Sciatic nerve (tissue), 2 donors: Measurements from ENCODE around the gene CCDC88B. TPM values are rescaled to one million over a fixed set of nuclear protein-coding genes. Genes with fewer than 3 reads are reported as not detected.

Experiments used
- ATAC-seq: fragments of 200-7000 bp; cut with Tn5 transposase; one replicate; pipeline ENCODE4 v1.9.1; 2020; ENCODE audit warnings: mild to moderate bottlenecking, moderate library complexity
- DNase-seq: peaks from one replicate; pipeline ENCODE4 v3.0.0-alpha.2; 2020; ENCODE audit warnings: low spot score
- intact Hi-C: fragments of 100-400 bp; cut with DNase I; formaldehyde crosslinking; loops from one replicate; pipeline ENCODE4 v1.14.2; 2022
- total RNA-seq: library from RNA; stranded (reverse); fragmentation: NEBNext Ultra II Directional; extraction: Animal tissue kit (Norgen Biotek cat#: 25700); gene quantifications from one replicate; pipeline ENCODE4 v1.2.1, GENCODE V29; 2021
- donor health status: DM: no; HTN: no; CAD: no.
- donor health status: DM: no; HTN: no; CAD: no.

CCDC88B gene
- total RNA-seq, 1 donor from 2014 or later = 12.9 TPM

GRCh38 chr11:64340671-64341335 lies 799 bp downstream of the CCDC88B start:
- DNase-seq (peak; percentile 78), ATAC-seq (peak; percentile 3)
- intact Hi-C loops = no loop called here

GRCh38 chr11:64341429-64341828 lies 1.4 kb downstream of the CCDC88B start:
- no peak for ATAC-seq
- intact Hi-C loops = no loop called here
- no peak for DNase-seq

DNA sequence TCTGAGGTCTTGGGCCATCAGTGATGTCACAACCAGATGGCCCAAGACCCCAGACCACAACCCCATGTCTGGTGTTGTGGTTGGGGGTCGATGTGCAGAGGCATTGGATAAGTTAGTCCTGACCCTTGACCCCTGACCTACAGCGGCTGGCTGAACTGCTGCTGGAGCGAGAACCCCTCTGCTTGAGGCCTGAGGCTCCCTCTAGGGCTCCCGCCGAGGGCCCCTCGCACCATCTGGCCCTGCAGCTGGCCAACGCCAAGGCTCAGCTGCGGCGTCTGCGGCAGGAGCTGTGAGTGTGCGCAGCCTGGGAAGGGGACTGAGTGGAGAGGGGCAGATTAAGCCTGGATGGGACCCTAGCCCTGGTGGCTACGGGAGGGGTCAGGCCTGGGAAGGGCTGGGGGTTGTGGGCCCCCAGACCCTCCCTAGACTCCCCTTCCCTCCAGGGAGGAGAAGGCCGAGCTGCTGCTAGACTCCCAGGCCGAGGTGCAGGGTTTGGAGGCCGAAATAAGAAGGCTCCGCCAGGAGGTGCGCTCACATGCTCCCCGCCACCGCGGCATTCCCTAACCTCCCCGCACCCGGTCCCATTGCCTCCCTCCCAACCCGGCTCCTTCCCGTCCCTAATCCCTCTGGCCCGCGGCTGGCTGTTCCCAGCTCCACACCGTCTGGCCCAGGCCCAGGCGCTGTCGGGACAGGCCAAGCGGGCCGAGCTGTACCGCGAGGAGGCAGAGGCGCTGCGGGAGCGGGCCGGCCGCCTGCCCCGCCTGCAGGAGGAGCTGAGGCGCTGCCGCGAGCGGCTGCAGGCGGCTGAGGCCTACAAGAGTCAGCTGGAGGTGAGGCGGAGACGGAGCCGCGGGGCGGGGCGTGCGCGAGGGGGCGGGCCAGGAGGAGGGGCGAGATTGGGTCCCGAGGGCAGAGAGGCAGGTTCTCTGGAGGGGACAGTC lies 2.1 kb downstream of the CCDC88B start:
- peak; percentile 89 for ATAC-seq
- intact Hi-C loops = no loop called here
- peak; percentile 94 for DNase-seq

GRCh38 chr11:64342869-64343745 lies 3.1 kb downstream of the CCDC88B start:
- intact Hi-C loops = no loop called here
- DNase-seq = no peak
- peak; percentile 3 for ATAC-seq

DNA sequence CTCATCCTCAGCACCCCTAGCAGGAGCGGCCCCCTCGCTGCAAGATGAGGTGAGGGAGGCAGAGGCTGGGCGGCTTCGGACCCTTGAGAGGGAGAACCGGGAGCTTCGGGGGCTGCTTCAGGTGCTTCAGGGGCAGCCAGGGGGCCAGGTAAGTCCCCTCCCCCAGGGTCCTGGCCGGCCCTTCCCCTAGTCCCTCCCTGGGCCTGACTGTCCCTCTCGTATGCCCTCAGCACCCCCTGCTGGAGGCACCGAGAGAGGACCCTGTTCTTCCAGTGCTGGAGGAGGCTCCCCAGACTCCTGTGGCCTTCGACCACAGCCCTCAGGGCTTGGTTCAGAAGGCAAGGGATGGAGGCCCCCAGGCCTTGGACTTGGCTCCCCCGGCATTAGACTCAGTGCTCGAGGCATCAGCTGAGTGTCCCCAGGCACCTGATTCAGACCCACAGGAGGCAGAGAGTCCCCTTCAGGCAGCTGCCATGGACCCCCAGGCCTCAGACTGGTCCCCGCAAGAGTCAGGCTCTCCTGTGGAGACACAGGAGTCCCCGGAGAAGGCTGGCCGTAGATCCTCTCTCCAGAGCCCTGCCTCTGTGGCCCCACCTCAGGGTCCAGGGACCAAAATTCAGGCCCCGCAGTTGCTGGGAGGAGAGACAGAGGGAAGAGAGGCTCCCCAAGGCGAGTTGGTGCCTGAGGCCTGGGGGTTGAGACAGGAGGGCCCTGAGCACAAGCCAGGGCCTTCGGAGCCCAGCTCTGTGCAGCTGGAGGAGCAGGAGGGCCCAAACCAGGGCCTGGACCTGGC lies 4.0 kb downstream of the CCDC88B start:
- intact Hi-C loops = no loop called here
- no peak for ATAC-seq
- no peak for DNase-seq

DNA sequence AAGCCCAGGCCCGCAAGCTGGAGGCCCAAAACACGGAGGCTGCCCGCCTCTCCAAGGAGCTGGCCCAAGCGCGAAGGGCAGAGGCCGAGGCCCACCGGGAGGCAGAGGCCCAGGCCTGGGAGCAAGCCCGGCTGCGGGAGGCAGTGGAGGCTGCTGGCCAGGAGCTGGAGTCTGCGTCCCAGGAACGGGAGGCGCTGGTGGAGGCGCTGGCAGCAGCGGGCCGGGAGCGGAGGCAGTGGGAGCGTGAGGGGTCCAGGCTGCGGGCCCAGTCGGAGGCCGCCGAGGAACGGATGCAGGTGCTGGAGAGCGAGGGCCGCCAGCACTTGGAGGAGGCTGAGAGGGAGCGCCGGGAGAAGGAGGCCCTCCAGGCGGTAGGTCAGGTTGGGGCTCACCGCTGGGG lies 4.8 kb downstream of the CCDC88B start:
- ATAC-seq = no peak
- no peak for DNase-seq
- intact Hi-C loops = no loop called here

DNA sequence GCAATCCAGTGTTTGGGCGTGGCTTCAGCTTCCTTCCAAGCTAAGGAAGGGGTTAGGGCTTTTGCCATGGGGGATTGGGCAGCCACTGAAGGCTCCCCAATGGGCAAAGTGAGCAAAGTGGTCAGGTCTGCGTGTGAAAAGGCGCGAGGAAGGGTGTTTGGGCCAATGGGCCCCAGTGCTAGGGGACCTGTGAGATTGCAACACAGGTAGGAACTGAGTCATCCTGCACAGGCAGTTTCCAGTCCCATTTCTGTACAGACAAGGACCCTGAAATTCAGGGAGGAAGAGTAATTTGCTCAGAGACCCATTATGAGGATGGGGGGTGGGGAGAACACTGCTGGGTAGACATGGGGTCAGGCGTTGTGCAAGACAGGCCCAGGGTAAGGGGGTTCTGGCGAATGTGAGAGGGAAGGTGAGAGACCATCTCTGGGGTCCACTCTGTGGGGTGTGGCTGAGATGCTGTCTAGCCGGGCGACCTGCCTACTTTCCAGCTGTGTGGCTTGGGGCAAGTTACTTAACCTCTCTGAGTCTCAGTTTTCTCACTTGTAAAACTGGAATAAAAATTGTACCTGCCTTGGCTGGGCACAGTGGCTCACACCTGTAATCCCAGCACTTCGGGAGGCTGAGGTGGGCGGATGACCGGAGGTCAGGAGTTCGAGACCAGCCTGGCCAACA lies 7.3 kb downstream of the CCDC88B start:
- ATAC-seq (no peak), DNase-seq (no peak)
- intact Hi-C loops = no loop called here

- DNase-seq = no peak
- ATAC-seq = no peak
Observed at GRCh38 chr11:64348383-64349024, 8.5 kb downstream of the CCDC88B start.

DNA sequence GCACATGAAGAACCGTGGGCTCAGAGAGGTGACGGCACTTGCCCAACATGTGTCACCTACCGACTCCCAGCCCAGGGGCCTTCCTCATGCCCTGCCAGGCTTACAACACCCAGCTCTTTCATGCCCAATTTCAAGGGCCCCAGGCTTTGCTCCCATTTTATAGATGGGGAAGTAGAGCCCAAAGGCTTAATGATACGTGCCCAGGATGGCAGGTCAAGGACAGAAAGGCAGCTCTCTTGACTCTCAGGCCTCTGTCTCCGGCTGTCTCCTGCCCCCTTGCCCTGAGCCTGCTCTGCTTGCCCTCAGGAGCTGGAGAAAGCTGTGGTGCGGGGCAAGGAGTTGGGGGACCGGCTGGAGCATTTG lies 9.0 kb downstream of the CCDC88B start:
- no peak for DNase-seq
- ATAC-seq = no peak
- intact Hi-C loops = no loop called here

More at GRCh38 chr11:64348383-64349024, 8.5 kb downstream of the CCDC88B start:
- intact Hi-C loops = no loop called here

DNA sequence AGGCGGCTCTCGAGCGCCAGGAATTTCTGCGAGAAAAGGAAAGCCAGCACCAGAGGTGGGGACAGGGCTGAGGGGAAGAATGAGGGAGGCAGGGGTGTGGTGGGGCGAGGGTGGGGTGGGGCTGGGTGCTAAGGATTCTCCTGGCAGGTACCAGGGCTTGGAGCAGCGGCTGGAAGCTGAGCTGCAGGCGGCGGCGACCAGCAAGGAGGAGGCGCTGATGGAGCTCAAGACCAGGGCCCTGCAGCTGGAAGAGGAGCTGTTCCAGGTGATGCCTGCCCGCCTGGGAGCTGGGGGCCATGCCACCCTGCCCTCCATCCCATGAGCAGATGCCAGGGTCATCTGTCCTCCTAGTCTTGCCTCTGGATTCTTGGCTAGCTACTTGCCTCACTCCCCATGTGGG lies 9.4 kb downstream of the CCDC88B start:
- ATAC-seq = no peak
- DNase-seq = no peak
- intact Hi-C loops = no loop called here

- peak; percentile 48 for DNase-seq
- intact Hi-C loops = no loop called here
- no peak for ATAC-seq
Observed at GRCh38 chr11:64351136-64351631, 11.2 kb downstream of the CCDC88B start.

DNA sequence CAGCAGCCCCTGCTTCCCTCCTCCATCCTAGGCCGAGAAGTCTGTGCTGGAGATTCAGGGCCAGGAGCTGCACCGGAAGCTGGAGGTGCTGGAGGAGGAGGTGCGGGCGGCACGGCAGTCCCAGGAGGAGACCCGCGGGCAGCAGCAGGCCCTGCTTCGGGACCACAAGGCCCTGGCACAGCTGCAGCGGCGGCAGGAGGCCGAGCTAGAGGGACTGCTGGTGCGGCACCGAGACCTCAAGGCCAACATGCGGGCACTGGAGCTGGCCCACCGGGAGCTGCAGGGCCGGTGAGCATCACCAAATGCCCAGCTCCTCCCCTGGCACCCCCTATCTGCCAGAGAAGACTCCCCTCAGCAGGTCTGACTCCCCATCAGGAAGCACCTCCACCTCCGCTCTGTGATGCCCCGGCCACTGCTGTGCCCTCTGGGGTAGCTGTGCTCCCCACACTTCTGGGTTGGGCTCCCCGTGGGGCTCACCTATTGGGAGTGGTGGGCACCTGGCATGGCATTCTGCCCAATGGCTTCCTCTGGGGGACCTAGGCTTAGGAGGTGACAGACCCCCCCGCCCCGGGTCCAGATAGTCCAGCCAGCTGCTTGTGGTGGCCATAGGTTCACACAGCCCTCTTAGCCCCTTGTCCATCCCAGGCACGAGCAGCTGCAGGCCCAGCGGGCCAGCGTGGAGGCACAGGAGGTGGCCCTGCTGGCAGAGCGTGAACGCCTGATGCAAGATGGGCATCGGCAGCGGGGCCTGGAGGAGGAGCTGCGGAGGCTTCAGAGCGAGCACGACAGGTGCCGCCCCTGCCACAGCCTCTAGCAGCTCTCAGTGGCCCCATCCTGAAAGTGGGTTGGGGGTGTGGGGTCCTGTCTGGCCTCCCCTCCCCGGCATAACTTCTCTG lies 12.3 kb downstream of the CCDC88B start:
- ATAC-seq (no peak), DNase-seq (peak; percentile 51)

DNA sequence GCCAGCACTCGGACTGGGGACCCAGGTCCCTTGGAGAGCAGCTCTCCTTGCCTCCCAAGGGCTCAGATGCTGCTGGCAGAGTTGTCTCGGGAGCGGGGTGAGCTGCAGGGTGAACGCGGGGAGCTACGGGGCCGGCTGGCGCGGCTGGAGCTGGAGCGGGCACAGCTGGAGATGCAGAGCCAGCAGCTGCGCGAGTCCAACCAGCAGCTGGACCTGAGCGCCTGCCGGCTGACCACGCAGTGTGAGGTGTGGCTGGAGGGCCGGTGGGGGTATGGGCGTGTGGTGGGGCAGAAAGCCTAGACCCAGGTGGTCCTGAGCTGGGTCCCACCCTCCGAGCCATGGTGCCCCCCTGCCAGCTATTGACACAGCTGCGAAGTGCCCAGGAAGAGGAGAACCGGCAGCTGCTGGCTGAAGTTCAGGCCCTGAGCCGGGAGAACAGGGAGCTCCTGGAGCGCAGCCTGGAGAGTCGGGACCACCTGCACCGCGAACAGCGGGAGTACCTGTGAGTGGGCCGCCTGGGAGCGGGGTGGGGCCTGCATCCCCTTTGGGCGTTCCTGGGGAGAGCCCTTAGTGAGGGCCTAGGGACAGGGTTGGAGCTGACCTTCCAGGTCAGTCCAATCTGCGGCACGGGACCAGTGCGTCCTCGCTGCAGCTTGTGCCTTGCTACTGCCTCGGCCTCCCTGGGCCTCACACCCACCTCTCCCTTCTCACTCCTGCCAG lies 13.2 kb downstream of the CCDC88B start:
- no peak for ATAC-seq
- DNase-seq = no peak
- intact Hi-C loops = no loop called here

More for the DNA sequence above, 12.3 kb downstream of the CCDC88B start:
- intact Hi-C loops = no loop called here

- intact Hi-C loops = no loop called here
- DNase-seq (no peak), ATAC-seq (no peak)
Observed at GRCh38 chr11:64353715-64354506, 13.9 kb downstream of the CCDC88B start.
